Measurements from ENCODE around the gene DDX24. TPM values are rescaled to one million over a fixed set of nuclear protein-coding genes. Genes with fewer than 3 reads are reported as not detected.

DDX24 gene
- total RNA-seq, 1 experiment from 2014 or later = 135 TPM

- CTCF ChIA-PET = interaction anchor here (1.8 kb wide), 1 partner anchor 9 kb away, joined by 8 read pairs; no protein-coding TSS in a partner anchor
- intact Hi-C loops (cut with micrococcal nuclease) = no loop called here
- TF ChIP-seq, protein P1, sequence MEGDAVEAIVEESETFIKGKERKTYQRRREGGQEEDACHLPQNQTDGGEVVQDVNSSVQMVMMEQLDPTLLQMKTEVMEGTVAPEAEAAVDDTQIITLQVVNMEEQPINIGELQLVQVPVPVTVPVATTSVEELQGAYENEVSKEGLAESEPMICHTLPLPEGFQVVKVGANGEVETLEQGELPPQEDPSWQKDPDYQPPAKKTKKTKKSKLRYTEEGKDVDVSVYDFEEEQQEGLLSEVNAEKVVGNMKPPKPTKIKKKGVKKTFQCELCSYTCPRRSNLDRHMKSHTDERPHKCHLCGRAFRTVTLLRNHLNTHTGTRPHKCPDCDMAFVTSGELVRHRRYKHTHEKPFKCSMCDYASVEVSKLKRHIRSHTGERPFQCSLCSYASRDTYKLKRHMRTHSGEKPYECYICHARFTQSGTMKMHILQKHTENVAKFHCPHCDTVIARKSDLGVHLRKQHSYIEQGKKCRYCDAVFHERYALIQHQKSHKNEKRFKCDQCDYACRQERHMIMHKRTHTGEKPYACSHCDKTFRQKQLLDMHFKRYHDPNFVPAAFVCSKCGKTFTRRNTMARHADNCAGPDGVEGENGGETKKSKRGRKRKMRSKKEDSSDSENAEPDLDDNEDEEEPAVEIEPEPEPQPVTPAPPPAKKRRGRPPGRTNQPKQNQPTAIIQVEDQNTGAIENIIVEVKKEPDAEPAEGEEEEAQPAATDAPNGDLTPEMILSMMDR (IDR thresholded peaks at IDR 0.05; ENCODE audit: unreplicated experiment) = no peak
- H3K4me1 Mint-ChIP-seq (ENCODE audit: insufficient read depth, unreplicated experiment) = no peaks in the 10 kb centered on the region
- H3K4me3 Mint-ChIP-seq (ENCODE audit: unreplicated experiment) = no peak overlapping the region
- DNase-seq (ENCODE audit: unreplicated experiment) = no peak
- H3K9me3 Mint-ChIP-seq (ENCODE audit: unreplicated experiment) = no peaks in the 10 kb centered on the region
- H3K27ac Mint-ChIP-seq (ENCODE audit: low read depth, unreplicated experiment) = no peak overlapping the region
- no peaks in the 10 kb centered on the region for H3K27me3 Mint-ChIP-seq (ENCODE audit: insufficient read depth, unreplicated experiment)
- POLR2A ChIA-PET = no interaction called here
- no TSS peak for BruUV-seq (replicated peaks)
- H3K36me3 Mint-ChIP-seq (ENCODE audit: insufficient read depth, unreplicated experiment) = peaks cover 67% of the 10 kb centered on the region
Measured at GRCh38 chr14:94045563-94046345, 35.2 kb downstream of the DDX24 start.

- CTCF ChIA-PET = interaction anchor here (0.7 to 1.8 kb wide), 2 partner anchors 8 to 9 kb away, joined by 3 to 8 read pairs; no protein-coding TSS in a partner anchor
- TF ChIP-seq, protein P1 (IDR thresholded peaks at IDR 0.05; ENCODE audit: unreplicated experiment) = no peak
Measured at GRCh38 chr14:94045101-94045500, 35.9 kb downstream of the DDX24 start.

DNA sequence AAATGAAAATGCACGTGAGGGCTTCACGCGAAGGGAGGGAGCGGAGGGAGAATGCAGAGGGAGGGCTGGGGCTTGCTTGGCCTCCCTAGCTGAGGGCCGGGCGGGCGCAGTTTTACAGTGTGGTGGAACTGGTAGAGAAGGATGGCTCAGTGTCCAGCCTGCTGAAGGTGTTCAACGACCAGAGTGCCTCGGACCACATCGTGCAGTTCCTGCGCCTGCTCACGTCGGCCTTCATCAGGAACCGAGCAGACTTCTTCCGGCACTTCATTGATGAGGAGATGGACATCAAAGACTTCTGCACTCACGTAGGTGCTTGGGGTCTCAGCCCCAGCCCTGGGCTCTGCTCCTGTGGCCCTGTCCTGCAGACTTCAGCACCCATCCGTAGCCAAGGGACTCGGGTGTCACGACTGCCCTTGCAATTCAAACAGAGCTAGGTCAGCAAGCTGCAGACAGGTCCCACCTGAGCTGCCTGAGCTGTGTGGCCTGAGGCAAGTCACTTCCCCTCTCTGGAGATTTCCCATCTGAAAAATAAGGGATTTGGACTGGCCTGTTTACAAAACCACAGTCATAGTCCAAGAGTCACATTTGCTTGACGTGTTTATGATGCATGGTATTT lies 36.4 kb downstream of the DDX24 start:
- intact Hi-C loops (cut with micrococcal nuclease) = no loop called here
- CTCF ChIA-PET = interaction anchor here (0.7 kb wide), 1 partner anchor 9 kb away, joined by 3 read pairs; no protein-coding TSS in a partner anchor
- BruUV-seq (replicated peaks) = no TSS peak
- Mint-ChIP-seq H3K27ac (ENCODE audit: low read depth, unreplicated experiment) (no peak overlapping the region), H3K9me3 (ENCODE audit: unreplicated experiment) (no peaks in the 10 kb centered on the region), H3K4me1 (ENCODE audit: insufficient read depth, unreplicated experiment) (no peaks in the 10 kb centered on the region), H3K4me3 (ENCODE audit: unreplicated experiment) (no peak overlapping the region), H3K36me3 (ENCODE audit: insufficient read depth, unreplicated experiment) (peaks cover 55% of the 10 kb centered on the region), H3K27me3 (ENCODE audit: insufficient read depth, unreplicated experiment) (no peaks in the 10 kb centered on the region)
- DNase-seq (ENCODE audit: unreplicated experiment) = no peak
- TF ChIP-seq, protein P1 (IDR thresholded peaks at IDR 0.05; ENCODE audit: unreplicated experiment) = no peak
- POLR2A ChIA-PET = no interaction called here

More at GRCh38 chr14:94045101-94045500, 35.9 kb downstream of the DDX24 start:
- intact Hi-C loops (cut with micrococcal nuclease) = no loop called here
- POLR2A ChIA-PET = no interaction called here
- Mint-ChIP-seq H3K27me3 (ENCODE audit: insufficient read depth, unreplicated experiment) (no peaks in the 10 kb centered on the region), H3K4me1 (ENCODE audit: insufficient read depth, unreplicated experiment) (no peaks in the 10 kb centered on the region), H3K9me3 (ENCODE audit: unreplicated experiment) (no peaks in the 10 kb centered on the region), H3K27ac (ENCODE audit: low read depth, unreplicated experiment) (no peak overlapping the region), H3K36me3 (ENCODE audit: insufficient read depth, unreplicated experiment) (peaks cover 60% of the 10 kb centered on the region), H3K4me3 (ENCODE audit: unreplicated experiment) (no peak overlapping the region)
- no peak for DNase-seq (ENCODE audit: unreplicated experiment)
- no TSS peak for BruUV-seq (replicated peaks)

DNA sequence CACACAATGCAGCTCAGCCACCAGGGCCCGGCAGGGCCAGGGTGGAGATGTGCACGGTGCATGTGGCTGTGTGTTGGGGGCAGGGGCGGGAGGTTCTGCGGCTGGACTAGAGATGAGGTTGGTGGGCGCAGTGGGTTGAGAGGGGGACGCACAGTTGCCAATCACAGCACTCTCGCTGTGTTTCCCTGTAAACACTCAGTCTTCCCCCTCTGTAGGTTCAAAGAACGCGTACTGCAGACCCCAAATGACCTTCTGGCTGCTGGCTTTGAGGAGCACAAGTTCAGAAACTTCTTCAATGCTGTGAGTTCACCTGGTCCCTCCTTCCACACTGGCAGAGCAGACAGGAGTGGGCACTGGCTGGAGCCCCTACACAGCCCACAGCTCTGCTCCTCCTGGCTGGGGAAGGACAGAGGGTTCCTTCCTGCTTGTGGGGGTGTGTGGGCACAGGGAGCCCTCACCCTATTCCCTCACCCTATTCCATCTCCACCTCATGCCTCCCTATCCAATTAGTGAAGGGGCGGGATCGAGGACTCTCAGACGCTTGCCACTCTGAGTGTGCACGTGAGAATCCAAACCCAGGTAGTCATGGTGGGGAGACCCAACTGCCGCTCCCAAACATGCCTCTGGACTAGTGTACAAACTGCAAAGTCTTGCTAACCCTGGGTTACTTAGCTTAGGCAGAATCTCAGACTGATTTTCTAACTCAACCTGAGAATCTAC lies 37.1 kb downstream of the DDX24 start:
- Mint-ChIP-seq H3K27ac (ENCODE audit: low read depth, unreplicated experiment) (no peak overlapping the region), H3K9me3 (ENCODE audit: unreplicated experiment) (no peaks in the 10 kb centered on the region), H3K36me3 (ENCODE audit: insufficient read depth, unreplicated experiment) (peaks cover 48% of the 10 kb centered on the region), H3K27me3 (ENCODE audit: insufficient read depth, unreplicated experiment) (no peaks in the 10 kb centered on the region), H3K4me1 (ENCODE audit: insufficient read depth, unreplicated experiment) (no peaks in the 10 kb centered on the region), H3K4me3 (ENCODE audit: unreplicated experiment) (no peak overlapping the region)
- intact Hi-C loops (cut with micrococcal nuclease) = no loop called here
- POLR2A ChIA-PET = no interaction called here
- TF ChIP-seq, protein P1 (IDR thresholded peaks at IDR 0.05; ENCODE audit: unreplicated experiment) = no peak
- BruUV-seq (replicated peaks) = no TSS peak
- CTCF ChIA-PET = no interaction called here
- no peak for DNase-seq (ENCODE audit: unreplicated experiment)
